ENCODE data around the gene BRPF3.
"Not testable (repeated sequence)": the region's sequence is repeated elsewhere in the genome, so short reads cannot be mapped to it uniquely, and the experiment has no call there.

Gene BRPF3

GRCh38 chr6:36200998-36201596, 4.6 kb downstream of the BRPF3 start:
- no peak for DNase-seq

- no peak for DNase-seq
Observed at GRCh38 chr6:36201612-36202011, 5.1 kb downstream of the BRPF3 start.

GRCh38 chr6:36202101-36202500, 5.6 kb downstream of the BRPF3 start:
- DNase-seq = no peak

GRCh38 chr6:36204068-36204753, 7.7 kb downstream of the BRPF3 start:
- no peak for DNase-seq

GRCh38 chr6:36207155-36207554, 10.6 kb downstream of the BRPF3 start:
- no peak for DNase-seq

- DNase-seq = no peak
Observed at GRCh38 chr6:36209606-36210005, 13.1 kb downstream of the BRPF3 start.

- DNase-seq = no peak
Observed at GRCh38 chr6:36210182-36210581, 13.6 kb downstream of the BRPF3 start.

- no peak for DNase-seq
Observed at GRCh38 chr6:36210886-36211595, 14.5 kb downstream of the BRPF3 start.

- no peak for DNase-seq
Observed at GRCh38 chr6:36216559-36216958, 20.0 kb downstream of the BRPF3 start.

- DNase-seq = no peak
Observed at GRCh38 chr6:36217188-36217587, 20.6 kb downstream of the BRPF3 start.

- no peak for DNase-seq
Observed at GRCh38 chr6:36217946-36218345, 21.4 kb downstream of the BRPF3 start.

- not testable (repeated sequence) for DNase-seq
Observed at GRCh38 chr6:36218516-36218915, 22.0 kb downstream of the BRPF3 start.

- DNase-seq = no peak
Observed at GRCh38 chr6:36219081-36219480, 22.5 kb downstream of the BRPF3 start.

- DNase-seq = no peak
Observed at GRCh38 chr6:36220226-36220625, 23.7 kb downstream of the BRPF3 start.

- DNase-seq = no peak
Observed at GRCh38 chr6:36221674-36222073, 25.1 kb downstream of the BRPF3 start.

- no peak for DNase-seq
Observed at GRCh38 chr6:36222924-36223323, 26.4 kb downstream of the BRPF3 start.

- no peak for DNase-seq
Observed at GRCh38 chr6:36223706-36224105, 27.2 kb downstream of the BRPF3 start.

- DNase-seq = no peak
Observed at GRCh38 chr6:36224918-36225461, 28.4 kb downstream of the BRPF3 start.

GRCh38 chr6:36226438-36227047, 30.0 kb downstream of the BRPF3 start:
- DNase-seq = no peak

GRCh38 chr6:36227379-36228228, 31.1 kb downstream of the BRPF3 start:
- DNase-seq = no peak

GRCh38 chr6:36229223-36229622, 32.7 kb downstream of the BRPF3 start:
- DNase-seq = no peak

- DNase-seq = no peak
Observed at GRCh38 chr6:36230371-36230770, 33.8 kb downstream of the BRPF3 start.

GRCh38 chr6:36232172-36232571, 35.6 kb downstream of the BRPF3 start:
- no peak for DNase-seq
